Activated T-cell treated with anti-CD3 and anti-CD28 coated beads, Interleukin-2, amount 50 U/mL, for 72 hours (primary cell): ENCODE measurements around the gene DNM1. TPM values are rescaled to one million over a fixed set of nuclear protein-coding genes. Genes with fewer than 3 reads are reported as not detected.

ENCODE experiments used
- ATAC-seq, 2 donors: fragments of 150-1000 bp; cut with Tn5 transposase; replicated peaks in 1 of 2; 2 replicates each; pipeline ENCODE4 v1.10.0; 2021; ENCODE audit warnings: moderate library complexity in 2 of 2, mild to moderate bottlenecking in 1 of 2
- DNase-seq, 2 donors: peaks; one replicate each; pipeline ENCODE4 v3.0.0; 2021 to 2022; ENCODE audit warnings: mixed read lengths in 1 of 2
- H3K27ac Mint-ChIP-seq: one replicate; pipeline ENCODE4 v1.8.0; 2022; ENCODE audit warnings: mild to moderate bottlenecking, moderate library complexity, mixed read lengths
- H3K27me3 Mint-ChIP-seq: one replicate; pipeline ENCODE4 v1.8.0; 2022; ENCODE audit warnings: low read depth, mixed read lengths
- H3K36me3 Mint-ChIP-seq, 2 donors: one replicate each; pipeline ENCODE4 v1.8.0; 2022; ENCODE audit warnings: mixed read lengths in 2 of 2, mild to moderate bottlenecking in 1 of 2; ENCODE audit not compliant: insufficient read depth in 2 of 2
- H3K4me1 Mint-ChIP-seq: one replicate; pipeline ENCODE4 v1.8.0; 2022; ENCODE audit warnings: low read depth, mixed read lengths
- H3K4me3 Mint-ChIP-seq, 2 donors: one replicate each; pipeline ENCODE4 v1.8.0; 2022; ENCODE audit warnings: mild to moderate bottlenecking in 2 of 2, mixed read lengths in 2 of 2, moderate library complexity in 2 of 2
- H3K9me3 Mint-ChIP-seq, 2 donors: one replicate each; pipeline ENCODE4 v1.8.0; 2022; ENCODE audit warnings: mixed read lengths in 2 of 2
- total RNA-seq, 2 donors: library from RNA; stranded (reverse); gene quantifications; one replicate each; pipeline ENCODE4 v1.2.3, GENCODE V29; 2022

DNM1 gene
- total RNA-seq, 2 donors from 2014 or later = 0.86 to 2.4 TPM

DNA sequence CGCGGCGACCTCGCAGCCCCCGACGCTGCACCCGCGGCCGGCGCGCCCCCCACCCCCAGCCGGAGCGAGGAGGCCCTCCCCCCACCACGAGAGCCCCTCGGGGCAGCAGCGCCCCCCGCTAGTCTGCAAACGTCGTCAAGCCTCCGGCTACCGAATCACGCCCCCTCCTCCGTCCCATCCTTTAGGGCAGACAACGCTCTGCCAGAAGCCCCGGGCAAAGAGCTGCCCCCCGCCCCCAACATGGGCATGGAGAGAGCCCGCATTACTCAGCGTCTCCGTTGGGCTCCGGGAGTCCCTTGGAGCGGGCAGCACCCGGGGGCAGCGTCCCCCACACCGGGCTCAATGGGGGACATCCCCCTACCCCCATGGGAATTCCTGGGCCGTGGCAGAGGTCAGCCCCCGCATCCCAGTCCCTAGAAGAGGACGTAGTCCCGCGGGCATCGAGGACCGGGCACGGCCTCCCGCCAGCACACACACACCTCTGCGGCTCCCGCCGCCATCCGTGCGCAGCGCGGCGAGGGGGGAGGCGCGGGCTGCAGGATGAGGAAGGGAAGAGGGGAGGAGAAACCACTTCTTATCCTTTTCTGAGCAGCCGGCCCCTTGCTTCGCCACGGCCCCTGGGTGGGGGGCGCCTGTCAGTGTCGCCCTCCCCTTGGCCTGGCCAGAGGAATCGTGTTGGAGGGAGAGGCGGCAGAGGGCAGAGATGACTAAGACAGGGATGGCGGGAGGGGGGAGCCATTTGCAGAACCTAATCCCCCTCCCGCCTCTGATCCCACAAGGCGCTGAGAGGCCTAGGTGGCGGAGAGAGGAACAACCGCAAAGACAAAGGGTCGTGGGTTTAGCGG lies 750 bp downstream of the DNM1 start:
- no peaks in the 10 kb centered on the region for H3K36me3 Mint-ChIP-seq
- peaks cover 22% of the 10 kb centered on the region for H3K4me1 Mint-ChIP-seq
- peak overlapping the region; percentile 71 to 77 for H3K4me3 Mint-ChIP-seq
- DNase-seq (peak in 1 of 2 donors; percentile 23), ATAC-seq (peak in 1 of 2 donors; percentile 21)
- no peaks in the 10 kb centered on the region for H3K9me3 Mint-ChIP-seq
- no peak overlapping the region for H3K27ac Mint-ChIP-seq
- peaks cover 20% of the 10 kb centered on the region for H3K27me3 Mint-ChIP-seq

GRCh38 chr9:128204858-128205257 lies 1.7 kb downstream of the DNM1 start:
- peak overlapping the region in 1 of 2 donors; percentile 77 for H3K4me3 Mint-ChIP-seq
- no peak for ATAC-seq
- peaks cover 20% of the 10 kb centered on the region for H3K27me3 Mint-ChIP-seq
- H3K27ac Mint-ChIP-seq = no peak overlapping the region
- no peaks in the 10 kb centered on the region for H3K9me3 Mint-ChIP-seq
- peaks cover 22% of the 10 kb centered on the region for H3K4me1 Mint-ChIP-seq
- no peaks in the 10 kb centered on the region for H3K36me3 Mint-ChIP-seq
- no peak for DNase-seq

- peaks cover 22% of the 10 kb centered on the region for H3K4me1 Mint-ChIP-seq
- no peaks in the 10 kb centered on the region for H3K9me3 Mint-ChIP-seq
- H3K4me3 Mint-ChIP-seq = no peak overlapping the region
- H3K36me3 Mint-ChIP-seq = no peaks in the 10 kb centered on the region
- no peak for ATAC-seq
- H3K27me3 Mint-ChIP-seq = peaks cover 20% of the 10 kb centered on the region
- DNase-seq = no peak
- no peak overlapping the region for H3K27ac Mint-ChIP-seq
Measured at GRCh38 chr9:128205296-128205944, 2.2 kb downstream of the DNM1 start.

DNA sequence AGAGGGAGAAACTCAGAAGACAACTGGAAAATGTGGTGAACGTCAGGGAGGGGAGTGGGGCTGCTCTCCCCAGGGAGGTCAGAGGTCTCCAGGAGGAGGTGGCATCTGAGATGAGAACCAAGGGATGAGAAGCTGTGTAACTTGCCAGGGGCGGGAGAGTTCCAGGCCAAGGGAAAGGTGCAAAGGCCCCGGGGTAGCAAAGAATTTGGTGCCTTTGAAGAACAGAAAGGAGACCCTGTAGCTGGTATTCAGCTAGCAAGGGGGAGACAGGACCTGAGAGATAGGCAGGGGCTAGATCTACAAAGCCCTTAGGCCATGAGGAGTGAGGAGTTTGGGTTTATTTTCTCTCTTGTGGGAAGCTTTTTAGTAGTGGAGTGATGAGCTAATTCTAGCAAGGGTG lies 3.3 kb downstream of the DNM1 start:
- ATAC-seq = no peak
- Mint-ChIP-seq H3K4me1 (peaks cover 21% of the 10 kb centered on the region), H3K27me3 (peaks cover 20% of the 10 kb centered on the region), H3K36me3 (no peaks in the 10 kb centered on the region), H3K27ac (no peak overlapping the region), H3K9me3 (no peaks in the 10 kb centered on the region), H3K4me3 (no peak overlapping the region)
- DNase-seq = no peak

- no peak overlapping the region for H3K4me3 Mint-ChIP-seq
- no peaks in the 10 kb centered on the region for H3K36me3 Mint-ChIP-seq
- DNase-seq = no peak
- no peak for ATAC-seq
- H3K4me1 Mint-ChIP-seq = peaks cover 13% of the 10 kb centered on the region
- peaks cover 20% of the 10 kb centered on the region for H3K27me3 Mint-ChIP-seq
- H3K9me3 Mint-ChIP-seq = no peaks in the 10 kb centered on the region
- H3K27ac Mint-ChIP-seq = no peak overlapping the region
Measured at GRCh38 chr9:128206916-128207910, 4.0 kb downstream of the DNM1 start.

- H3K4me1 Mint-ChIP-seq = peaks cover 5% of the 10 kb centered on the region
- peaks cover 20% of the 10 kb centered on the region for H3K27me3 Mint-ChIP-seq
- no peak overlapping the region for H3K4me3 Mint-ChIP-seq
- ATAC-seq (no peak), DNase-seq (no peak)
- H3K27ac Mint-ChIP-seq = no peak overlapping the region
- H3K9me3 Mint-ChIP-seq = no peaks in the 10 kb centered on the region
- H3K36me3 Mint-ChIP-seq = no peaks in the 10 kb centered on the region
Measured at GRCh38 chr9:128208386-128208785, 5.2 kb downstream of the DNM1 start.

DNA sequence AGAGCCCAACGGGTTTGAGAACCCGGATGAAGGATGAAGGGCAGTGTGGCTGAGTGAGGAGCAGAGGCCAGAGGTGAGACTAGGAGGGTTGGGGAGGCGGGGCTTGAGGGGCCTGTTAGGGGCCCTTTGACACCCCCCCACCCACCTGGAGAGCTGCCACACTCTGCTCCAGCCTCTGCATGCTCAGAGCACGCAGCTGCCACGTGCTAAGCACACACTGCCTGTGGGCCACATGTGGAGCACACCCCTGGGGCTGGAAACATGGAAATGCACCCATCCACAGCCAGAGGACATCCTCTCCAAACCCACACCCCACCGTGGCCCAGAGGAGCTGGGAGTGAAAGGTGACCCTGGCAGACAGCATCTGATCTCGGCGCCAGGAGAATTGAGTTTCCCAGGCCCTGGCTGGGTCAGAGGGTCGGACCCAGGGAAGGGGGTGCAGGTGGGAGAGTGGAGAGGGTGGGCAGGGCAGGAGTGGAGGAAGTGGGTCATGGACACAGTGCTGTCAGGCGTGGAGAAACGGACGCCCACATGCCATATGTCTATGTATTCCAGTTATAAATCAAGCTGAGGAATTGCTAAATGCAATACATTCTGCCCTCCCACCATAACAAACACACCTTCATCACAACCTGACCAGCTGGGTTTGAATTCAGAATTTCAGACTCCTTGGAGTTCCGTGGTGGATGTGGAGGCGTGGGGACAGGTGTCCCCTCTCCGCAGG lies 5.9 kb downstream of the DNM1 start:
- Mint-ChIP-seq H3K9me3 (no peaks in the 10 kb centered on the region), H3K27ac (no peak overlapping the region), H3K4me3 (no peak overlapping the region), H3K27me3 (peaks cover 17% of the 10 kb centered on the region), H3K4me1 (peaks cover 4% of the 10 kb centered on the region), H3K36me3 (no peaks in the 10 kb centered on the region)
- ATAC-seq (no peak), DNase-seq (no peak)

DNA sequence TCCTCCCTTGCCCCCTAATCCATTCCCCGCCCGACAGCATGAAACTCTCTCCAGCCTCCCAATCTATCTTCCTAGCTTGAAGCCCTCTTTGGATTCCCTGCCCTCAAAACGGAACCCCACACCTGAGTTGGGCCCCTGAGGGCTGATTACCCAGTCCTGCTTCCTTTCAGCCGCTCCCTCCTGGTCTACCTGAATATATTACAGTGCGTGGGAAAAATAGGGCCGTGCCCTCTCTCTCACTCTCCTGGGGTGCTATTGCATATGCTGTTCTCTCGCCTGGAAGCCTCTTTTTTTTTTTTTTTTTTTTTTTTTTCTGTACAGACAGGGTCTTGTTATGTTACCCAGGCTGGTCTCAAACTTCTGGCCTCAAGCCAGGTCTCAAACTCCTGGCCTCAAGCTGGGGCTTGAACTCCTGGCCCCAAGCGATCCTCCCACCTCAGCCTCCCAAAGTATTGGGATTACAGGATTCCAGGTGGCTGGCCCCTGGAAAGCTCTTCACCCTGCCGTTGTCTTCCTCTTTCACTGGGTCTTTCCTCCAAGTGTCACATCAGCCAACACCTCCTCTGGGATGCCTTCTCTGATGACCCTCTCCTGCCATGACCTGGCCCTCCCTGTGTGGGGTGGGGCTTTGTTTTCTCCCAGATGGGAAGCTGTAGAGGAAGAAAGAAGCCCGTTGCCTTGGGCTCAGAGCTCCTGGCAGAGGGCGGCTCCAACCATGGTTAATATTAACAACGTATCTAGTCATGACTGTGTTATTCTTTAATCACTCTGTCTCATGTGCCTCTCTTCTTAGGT lies 8.2 kb downstream of the DNM1 start:
- no peak for ATAC-seq
- H3K4me3 Mint-ChIP-seq = no peak overlapping the region
- no peak for DNase-seq
- no peaks in the 10 kb centered on the region for H3K36me3 Mint-ChIP-seq
- H3K27me3 Mint-ChIP-seq = peaks cover 6% of the 10 kb centered on the region
- H3K4me1 Mint-ChIP-seq = peaks cover 3% of the 10 kb centered on the region
- no peaks in the 10 kb centered on the region for H3K9me3 Mint-ChIP-seq
- no peak overlapping the region for H3K27ac Mint-ChIP-seq

DNA sequence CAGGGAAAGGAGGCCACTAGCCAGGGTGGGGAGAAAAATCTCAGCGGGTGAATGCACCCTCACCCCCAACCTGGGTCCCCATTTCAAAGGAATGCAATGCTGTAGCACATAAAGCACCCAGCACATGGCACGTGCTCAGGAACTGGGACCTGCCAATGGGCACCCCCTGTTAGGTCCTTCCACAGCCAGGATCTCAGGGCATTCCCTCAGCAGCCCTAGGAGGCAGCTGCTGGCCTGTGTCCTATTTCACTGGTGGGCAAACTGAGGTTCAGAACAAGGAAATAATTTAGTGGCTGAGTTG lies 8.8 kb downstream of the DNM1 start:
- DNase-seq (no peak), ATAC-seq (no peak)
- Mint-ChIP-seq H3K27ac (no peak overlapping the region), H3K9me3 (no peaks in the 10 kb centered on the region), H3K4me3 (no peak overlapping the region), H3K27me3 (peaks cover 4% of the 10 kb centered on the region), H3K4me1 (peaks cover 3% of the 10 kb centered on the region), H3K36me3 (no peaks in the 10 kb centered on the region)

DNA sequence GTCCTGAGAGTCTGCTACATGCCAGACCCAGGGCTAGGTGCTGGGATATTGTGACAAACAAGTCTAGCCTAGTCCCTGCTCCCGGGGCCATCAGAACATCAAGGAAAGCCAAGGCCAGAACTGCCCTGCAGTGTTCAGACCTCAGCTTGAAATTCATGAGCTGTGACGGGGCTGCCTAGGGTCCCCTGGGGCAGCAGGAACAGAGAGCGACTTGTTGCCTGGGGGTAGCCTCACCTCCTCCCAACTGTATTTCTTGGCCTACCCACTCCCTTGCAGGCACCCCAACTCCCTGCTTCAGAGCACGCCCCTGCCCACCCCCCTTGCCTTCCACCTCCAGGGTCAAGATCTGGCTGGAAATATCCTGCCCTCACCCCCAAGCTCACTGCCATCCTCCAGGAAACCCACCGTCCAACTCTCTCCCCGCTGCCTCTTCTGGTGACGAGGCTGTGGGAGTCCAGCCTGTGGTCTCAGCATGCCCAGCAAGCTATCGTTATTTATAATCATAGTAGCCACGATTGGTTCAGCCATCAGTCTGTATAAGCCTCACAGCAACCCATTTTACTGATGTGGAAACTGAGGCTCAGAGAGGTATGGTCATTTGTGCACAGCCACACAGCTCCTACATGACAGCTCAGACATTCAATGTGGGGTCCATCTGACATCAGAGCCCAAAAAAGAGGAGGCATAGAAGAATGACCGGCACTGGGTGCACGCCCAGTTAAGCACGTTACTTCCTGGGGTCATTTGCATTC lies 10.7 kb downstream of the DNM1 start:
- Mint-ChIP-seq H3K9me3 (no peaks in the 10 kb centered on the region), H3K4me3 (no peak overlapping the region), H3K27ac (no peak overlapping the region), H3K4me1 (peaks cover 14% of the 10 kb centered on the region), H3K27me3 (no peaks in the 10 kb centered on the region), H3K36me3 (no peaks in the 10 kb centered on the region)
- no peak for ATAC-seq
- DNase-seq = no peak

- DNase-seq (no peak), ATAC-seq (no peak)
Measured at GRCh38 chr9:128214571-128215490, 11.7 kb downstream of the DNM1 start.

More at GRCh38 chr9:128214571-128215490, 11.7 kb downstream of the DNM1 start:
- no peak overlapping the region for H3K4me3 Mint-ChIP-seq
- no peaks in the 10 kb centered on the region for H3K36me3 Mint-ChIP-seq
- H3K9me3 Mint-ChIP-seq = no peaks in the 10 kb centered on the region
- peaks cover 16% of the 10 kb centered on the region for H3K4me1 Mint-ChIP-seq
- no peaks in the 10 kb centered on the region for H3K27me3 Mint-ChIP-seq
- no peak overlapping the region for H3K27ac Mint-ChIP-seq
